GM19463 (cell line): ENCODE data around the gene ARHGAP9.
"Not testable (repeated sequence)": the region's sequence is repeated elsewhere in the genome, so short reads cannot be mapped to it uniquely, and the experiment has no call there.

Experiments
- ATAC-seq: cut with Tn5 transposase; IDR thresholded peaks from one replicate; pipeline ENCODE4 v1.9.1; 2021; ENCODE audit warnings: mild to moderate bottlenecking, moderate library complexity; ENCODE audit not compliant: unreplicated experiment

ARHGAP9 gene

DNA sequence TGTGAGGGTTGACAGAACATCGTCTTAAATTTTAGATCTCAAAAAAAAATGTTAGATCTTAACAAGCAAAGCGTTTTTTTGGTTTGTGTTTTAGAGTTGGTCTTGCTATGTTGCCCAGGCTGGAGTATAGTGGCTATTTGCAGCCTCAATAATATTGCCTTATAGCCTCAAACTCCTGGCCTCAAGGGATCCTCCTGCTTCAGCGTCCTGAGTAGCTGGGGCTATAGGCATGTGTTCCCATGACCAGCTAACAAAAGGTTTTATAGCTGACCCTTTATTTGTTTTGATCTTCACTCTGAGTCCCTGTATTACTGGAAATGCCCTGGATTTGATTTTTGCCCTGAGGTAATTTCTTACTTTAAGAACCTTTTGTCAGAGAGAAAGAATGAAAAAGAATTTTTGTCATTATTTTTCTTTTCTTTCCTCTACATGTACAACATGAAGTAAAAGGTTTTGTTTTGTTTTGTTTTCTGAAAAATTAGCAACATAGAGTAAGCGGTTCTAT, 39.9 kb downstream of the ARHGAP9 start:
- no peak for ATAC-seq

DNA sequence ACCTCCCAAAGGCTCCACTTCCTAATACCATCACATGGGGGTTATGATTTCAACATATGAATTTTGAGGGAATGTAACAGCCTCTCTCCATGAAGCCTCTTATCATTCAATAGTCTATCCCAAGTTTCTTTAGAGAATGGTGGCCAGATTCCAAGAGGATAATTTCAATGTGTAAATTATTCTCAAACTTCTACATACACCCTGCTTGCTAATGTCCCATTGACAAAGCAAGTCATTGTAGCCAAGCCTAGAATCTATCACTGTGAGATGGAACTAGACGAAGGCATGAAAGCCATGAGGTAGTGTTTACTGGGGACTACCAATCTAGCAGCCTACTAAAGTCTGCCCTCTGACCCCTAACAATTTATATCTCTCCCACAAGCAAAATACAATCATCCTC, 41.3 kb downstream of the ARHGAP9 start:
- no peak for ATAC-seq

DNA sequence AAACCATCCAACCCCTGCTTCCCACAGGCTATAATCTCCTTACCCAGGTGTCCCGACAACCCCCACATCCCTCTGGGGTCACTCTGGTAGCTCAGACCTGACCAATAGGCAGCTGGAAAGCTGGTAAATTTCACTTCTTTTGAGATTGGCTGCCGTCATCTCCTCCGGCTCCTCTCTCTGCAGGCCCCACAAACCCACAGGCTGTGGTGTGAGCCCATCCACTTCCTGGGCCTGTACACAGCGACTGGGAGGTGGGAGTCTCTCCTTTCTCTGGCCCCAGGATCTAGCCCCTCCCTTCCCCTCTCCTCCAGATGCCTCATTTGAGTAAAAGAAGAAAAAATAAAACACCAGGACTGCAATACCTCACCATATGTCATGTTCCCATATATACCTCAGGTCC, 44.4 kb downstream of the ARHGAP9 start:
- ATAC-seq: no peak

DNA sequence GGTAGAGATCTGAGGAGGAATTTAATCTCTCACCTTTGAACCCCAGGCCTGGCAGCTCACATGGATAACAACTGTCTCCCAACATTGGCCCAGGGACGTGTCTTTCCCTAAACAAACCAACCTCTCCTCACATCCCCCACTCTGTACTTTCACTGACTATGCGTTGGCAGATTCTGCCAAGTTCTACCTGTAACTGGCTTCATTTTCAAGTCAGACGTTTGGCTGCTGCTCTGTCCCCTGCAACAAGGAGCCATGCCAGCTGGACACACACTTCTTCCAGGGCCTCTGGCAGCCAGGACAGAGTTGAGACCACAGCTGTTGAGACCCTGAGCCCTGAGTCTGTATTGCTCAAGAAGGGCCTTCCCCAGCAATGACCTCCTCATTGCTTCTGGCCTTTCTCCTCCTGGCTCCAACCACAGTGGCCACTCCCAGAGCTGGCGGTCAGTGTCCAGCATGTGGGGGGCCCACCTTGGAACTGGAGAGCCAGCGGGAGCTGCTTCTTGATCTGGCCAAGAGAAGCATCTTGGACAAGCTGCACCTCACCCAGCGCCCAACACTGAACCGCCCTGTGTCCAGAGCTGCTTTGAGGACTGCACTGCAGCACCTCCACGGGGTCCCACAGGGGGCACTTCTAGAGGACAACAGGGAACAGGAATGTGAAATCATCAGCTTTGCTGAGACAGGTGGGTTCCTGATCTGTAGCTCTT, 45.0 kb downstream of the ARHGAP9 start, which contains the start of gene INHBC:
INHBC (plus strand) TSS at position 268 of the 707 bp plus-strand sequence; CDS start at position 371, 103 bp downstream.
- no peak for ATAC-seq

DNA sequence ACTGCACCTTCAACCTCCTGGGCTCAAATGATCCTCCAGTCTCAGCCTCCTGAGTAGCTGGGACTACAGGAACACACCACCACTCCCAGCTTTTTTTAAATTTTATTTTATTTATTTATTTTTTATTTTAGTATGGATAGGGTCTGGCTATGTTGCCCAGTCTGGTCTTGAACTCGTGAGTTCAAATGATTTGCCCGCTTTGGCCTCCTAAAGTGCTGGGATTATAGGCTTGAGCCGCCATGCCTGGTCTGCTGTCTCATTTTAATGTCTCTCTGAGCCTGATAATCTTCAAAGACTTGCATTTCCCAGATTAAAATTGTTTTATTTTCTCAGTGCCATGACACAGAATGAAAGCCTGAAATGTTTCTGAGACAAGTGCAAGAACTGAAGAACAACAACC, 46.3 kb downstream of the ARHGAP9 start:
- no peak for ATAC-seq

DNA sequence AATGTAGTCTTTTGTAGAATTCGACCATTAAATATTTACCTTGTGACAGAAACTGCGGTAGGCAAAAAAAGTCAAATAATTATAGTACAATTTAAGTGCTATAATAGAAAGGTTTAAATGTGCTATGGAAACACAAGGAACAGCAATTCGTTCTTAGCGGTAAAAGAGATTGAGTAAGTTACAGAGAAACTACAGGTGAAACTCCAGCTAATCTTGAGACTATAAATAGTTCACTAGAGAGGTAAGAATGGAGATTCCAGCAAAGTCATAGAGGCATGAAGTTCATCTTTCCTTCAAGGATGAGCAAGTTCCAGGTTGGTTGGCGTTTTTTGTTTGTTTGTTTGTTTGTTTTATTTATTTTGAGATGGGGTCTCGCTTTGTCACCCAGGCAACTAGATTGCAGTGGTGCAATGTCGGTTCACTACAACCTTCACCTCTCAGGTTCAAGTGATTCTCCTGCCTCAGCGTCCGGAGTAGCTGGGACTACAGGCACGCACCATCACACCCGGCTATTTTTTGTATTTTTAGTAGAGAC, 47.9 kb downstream of the ARHGAP9 start:
- no peak for ATAC-seq

DNA sequence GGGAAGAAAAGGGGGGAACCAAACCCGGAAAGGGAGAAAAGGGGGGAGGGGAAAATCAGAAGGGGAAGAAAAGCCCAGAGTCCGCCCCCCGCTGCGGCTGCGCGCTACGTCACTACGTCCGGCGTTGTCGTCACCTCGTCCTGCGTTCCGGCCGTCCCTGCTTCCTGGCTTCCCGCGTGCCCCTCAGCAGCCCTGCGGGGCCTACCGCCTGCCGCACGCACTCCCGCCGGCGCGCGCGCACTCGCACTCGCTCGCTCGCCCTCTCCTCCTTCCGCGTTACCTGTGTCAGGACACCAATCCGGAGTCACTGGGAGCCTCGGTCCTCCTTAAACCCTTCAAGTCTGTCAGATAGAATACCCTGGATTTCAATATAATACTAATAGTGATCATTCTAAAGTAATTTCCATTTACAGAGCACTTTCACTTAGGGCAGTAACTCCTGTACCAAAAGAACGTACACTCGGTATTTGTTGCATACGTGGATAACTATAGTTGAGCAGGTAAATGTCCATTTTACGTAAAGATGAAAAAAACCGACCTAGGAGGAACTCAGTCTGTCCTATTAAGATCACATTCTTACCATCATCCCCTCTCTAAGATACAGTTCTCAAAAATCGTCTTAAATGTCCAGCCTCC, 48.6 kb downstream of the ARHGAP9 start, which contains the start of gene R3HDM2:
R3HDM2 (minus strand) TSS at position 113 of the 636 bp plus-strand sequence. CDS start 120,615 bp downstream, outside the sequence.
- ATAC-seq: peak; percentile 93

DNA sequence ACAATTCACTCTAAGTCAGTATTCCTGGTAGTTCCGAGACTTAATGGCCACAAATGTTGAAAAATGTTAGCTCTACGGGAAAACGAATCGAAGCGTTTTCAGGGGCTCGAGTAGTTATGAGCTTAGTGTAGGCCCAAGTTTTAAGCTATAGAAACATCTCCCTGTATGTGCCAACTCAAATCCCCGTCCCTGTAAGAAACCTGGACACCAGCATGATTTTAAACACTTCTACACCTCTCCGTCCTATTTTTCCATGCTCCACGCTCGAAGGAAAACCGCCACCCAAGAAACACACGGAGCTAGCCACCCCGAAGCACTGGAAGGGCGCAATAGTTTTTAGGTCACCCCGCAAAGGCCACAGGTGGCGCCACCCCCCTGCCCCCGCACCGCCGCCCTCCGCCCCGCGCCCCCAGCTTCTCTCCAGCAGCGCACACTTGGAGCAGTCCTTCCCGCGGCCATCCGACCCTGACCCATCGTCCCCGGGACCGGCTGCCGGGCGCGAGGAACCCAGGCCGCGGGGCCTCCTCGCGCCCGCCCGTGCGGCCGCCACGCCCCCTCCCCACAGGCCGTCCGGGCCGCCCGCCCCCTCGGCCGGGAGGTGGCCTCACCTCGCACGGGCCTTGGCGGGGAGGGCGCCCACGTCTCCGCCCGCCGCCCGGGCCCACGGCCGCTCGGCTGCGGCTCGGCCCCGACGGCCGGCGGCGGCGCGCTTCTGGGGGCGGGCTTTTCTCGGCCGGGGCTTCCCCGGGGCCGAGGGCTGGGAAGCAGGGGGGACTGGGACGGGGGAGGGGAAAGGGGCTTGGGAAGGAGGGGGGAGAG, 49.3 kb downstream of the ARHGAP9 start:
- peak; percentile 58 for ATAC-seq

DNA sequence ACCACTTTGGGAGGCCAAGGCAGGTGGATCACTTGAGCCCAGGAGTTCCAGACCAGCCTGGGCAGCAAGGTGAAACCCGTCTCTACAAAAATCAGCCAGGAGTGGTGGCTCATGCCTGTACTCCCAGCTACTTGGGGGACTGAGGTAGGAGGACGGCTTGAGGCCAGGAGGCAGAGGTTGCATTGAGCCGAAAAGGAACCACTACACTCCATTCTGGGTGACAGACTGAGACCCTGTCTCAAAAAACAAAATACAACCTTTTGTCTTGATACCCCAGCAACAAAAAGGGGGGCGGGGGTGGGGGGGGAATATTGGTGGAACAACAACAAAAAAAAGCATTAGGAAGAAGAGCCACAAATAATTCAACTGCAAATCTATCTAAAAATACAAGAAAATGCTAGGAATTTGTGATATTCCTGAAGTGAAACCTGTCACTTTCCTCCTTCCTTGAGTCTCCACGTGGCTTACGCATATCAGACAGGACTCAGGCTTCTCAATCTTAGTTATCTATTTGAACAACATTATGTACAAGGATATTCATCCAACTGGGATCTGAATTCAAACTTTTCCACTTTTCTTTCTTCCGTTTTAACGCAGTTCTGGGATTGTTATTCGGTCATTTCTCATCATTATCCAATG, 50.1 kb downstream of the ARHGAP9 start:
- no peak for ATAC-seq

DNA sequence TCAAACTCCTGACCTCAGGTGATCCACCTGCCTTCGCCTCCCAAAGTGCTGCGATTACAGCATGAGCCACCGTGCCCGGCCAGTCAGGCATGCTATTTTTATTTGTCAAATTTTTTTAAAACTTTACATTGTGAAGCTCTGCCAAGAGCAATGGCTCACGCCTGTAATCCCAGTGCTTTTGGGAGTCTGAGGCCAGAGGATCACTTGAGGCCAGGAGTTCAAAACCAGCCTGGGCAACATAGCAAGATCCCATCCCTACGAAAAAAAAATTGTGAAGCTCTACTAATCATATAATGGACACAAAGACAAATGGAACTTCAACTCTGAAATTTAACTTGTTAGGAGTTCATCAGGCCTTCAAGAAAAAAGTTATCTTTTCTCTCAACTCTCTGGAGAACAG, 50.7 kb downstream of the ARHGAP9 start:
- no peak for ATAC-seq

DNA sequence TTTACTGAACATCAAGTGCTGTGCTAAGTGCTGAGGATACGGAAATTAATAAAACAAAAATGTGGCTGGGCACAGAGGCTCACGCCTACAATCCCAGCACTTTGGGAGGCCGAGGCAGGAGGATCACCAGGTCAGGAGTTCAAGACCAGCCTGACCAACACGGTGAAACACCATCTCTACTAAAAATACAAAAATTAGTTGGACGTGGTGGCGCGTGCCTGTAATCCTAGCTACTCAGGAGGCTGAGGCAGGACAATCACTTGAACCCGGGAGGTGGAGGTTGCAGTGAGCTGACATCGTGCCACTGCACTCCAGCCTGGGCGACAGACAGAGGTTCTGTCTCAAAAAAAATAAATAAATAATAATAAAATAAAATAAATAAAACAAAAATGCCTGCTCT, 52.7 kb downstream of the ARHGAP9 start:
- not testable (repeated sequence) for ATAC-seq
